HPDE6-E6E7 (cell line): ENCODE measurements around the gene MKRN2.
"Not testable (repeated sequence)": the region's sequence is repeated elsewhere in the genome, so short reads cannot be mapped to it uniquely, and the experiment has no call there.

Experiments
- DNase-seq: peaks from one replicate; pipeline ENCODE4 v3.0.0; 2011; ENCODE audit warnings: missing footprints; ENCODE audit errors: extremely low spot score

Gene MKRN2

GRCh38 chr3:12556690-12557472, at the start of gene MKRN2:
Gene MKRN2, plus strand, starts transcription at chr3:12557087. Its CDS starts 64 bp downstream, at chr3:12557151.
- DNase-seq = peak; percentile 34

- DNase-seq = no peak
These were observed 49.2 kb upstream of the MKRN2 start for GRCh38 chr3:12507591-12508281.

GRCh38 chr3:12508291-12508700, 48.6 kb upstream of the MKRN2 start:
- DNase-seq = peak; percentile 19

GRCh38 chr3:12509466-12509865, 47.4 kb upstream of the MKRN2 start:
- DNase-seq = no peak

GRCh38 chr3:12512534-12513118, 44.3 kb upstream of the MKRN2 start:
- DNase-seq = no peak

- no peak for DNase-seq
These were observed 43.0 kb upstream of the MKRN2 start for GRCh38 chr3:12513694-12514446.

GRCh38 chr3:12515631-12516030, 41.3 kb upstream of the MKRN2 start:
- DNase-seq = no peak

- DNase-seq = no peak
These were observed 40.0 kb upstream of the MKRN2 start for GRCh38 chr3:12516873-12517272.

GRCh38 chr3:12518261-12519028, 38.4 kb upstream of the MKRN2 start:
- DNase-seq = no peak

- no peak for DNase-seq
These were observed 35.9 kb upstream of the MKRN2 start for GRCh38 chr3:12521010-12521409.

GRCh38 chr3:12522721-12523120, 34.2 kb upstream of the MKRN2 start:
- no peak for DNase-seq

- no peak for DNase-seq
These were observed 29.1 kb upstream of the MKRN2 start for GRCh38 chr3:12527757-12528143.

GRCh38 chr3:12532182-12532581, 24.7 kb upstream of the MKRN2 start:
- no peak for DNase-seq

- DNase-seq = no peak
These were observed 20.5 kb upstream of the MKRN2 start for GRCh38 chr3:12536423-12536822.

GRCh38 chr3:12541625-12542024, 15.3 kb upstream of the MKRN2 start:
- DNase-seq = no peak

- DNase-seq = not testable (repeated sequence)
These were observed 13.4 kb upstream of the MKRN2 start for GRCh38 chr3:12543497-12543896.

GRCh38 chr3:12544652-12545472, 12.0 kb upstream of the MKRN2 start:
- DNase-seq = no peak

- peak; percentile 56 for DNase-seq
These were observed 11.5 kb upstream of the MKRN2 start, which contains the start of gene MKRN2OS for GRCh38 chr3:12545473-12545791. Gene MKRN2OS, minus strand, starts transcription at chr3:12545499. Its CDS starts 35 bp downstream, at chr3:12545464.

- DNase-seq = no peak
These were observed 6.7 kb upstream of the MKRN2 start for GRCh38 chr3:12549971-12550760.

GRCh38 chr3:12553921-12554391, 2.9 kb upstream of the MKRN2 start:
- no peak for DNase-seq
